ENCODE results near the gene WDR93. TPM values are rescaled to one million over a fixed set of nuclear protein-coding genes. Genes with fewer than 3 reads are reported as not detected.

The WDR93 gene
- total and polyA plus RNA-seq, 2 of the 4 experiments (the other 2 are of a cell fraction) = not detected

GRCh38 chr15:89666184-89666857, 24.3 kb upstream of the WDR93 start:
- no TSS peak for BruUV-seq (replicated peaks)
- TF ChIP-seq USF2 (IDR thresholded peaks at IDR 0.05; ENCODE audit: low read depth, low read length) (no peak), RCOR1 (IDR thresholded peaks at IDR 0.05; ENCODE audit: insufficient replicate concordance, low read length) (no peak), MAFK (IDR thresholded peaks at IDR 0.05; ENCODE audit: low read depth, low read length) (no peak), MAZ (IDR thresholded peaks at IDR 0.05; ENCODE audit: borderline replicate concordance, low read depth, low read length) (no peak), CTCF (conservative IDR thresholded peaks at IDR 0.05; ENCODE audit: low read depth, low read length) (no peak), NFE2L2 (IDR thresholded peaks at IDR 0.05; ENCODE audit: low read depth, low read length) (no peak), SMC3 (IDR thresholded peaks at IDR 0.05; ENCODE audit: low read depth, low read length) (no peak), FOS (IDR thresholded peaks at IDR 0.05; ENCODE audit: low read depth, low read length) (no peak), CHD1 (IDR thresholded peaks at IDR 0.05; ENCODE audit: low read depth, low read length) (no peak), BHLHE40 (IDR thresholded peaks at IDR 0.05; ENCODE audit: low read depth, low read length) (no peak)
- TF ChIP-seq, protein P1, sequence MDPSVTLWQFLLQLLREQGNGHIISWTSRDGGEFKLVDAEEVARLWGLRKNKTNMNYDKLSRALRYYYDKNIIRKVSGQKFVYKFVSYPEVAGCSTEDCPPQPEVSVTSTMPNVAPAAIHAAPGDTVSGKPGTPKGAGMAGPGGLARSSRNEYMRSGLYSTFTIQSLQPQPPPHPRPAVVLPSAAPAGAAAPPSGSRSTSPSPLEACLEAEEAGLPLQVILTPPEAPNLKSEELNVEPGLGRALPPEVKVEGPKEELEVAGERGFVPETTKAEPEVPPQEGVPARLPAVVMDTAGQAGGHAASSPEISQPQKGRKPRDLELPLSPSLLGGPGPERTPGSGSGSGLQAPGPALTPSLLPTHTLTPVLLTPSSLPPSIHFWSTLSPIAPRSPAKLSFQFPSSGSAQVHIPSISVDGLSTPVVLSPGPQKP (IDR thresholded peaks at IDR 0.05; ENCODE audit: borderline replicate concordance, low read depth, low read length) = no peak
- H3K4ac ChIP-seq (ENCODE audit: low read depth, low read length) = peak overlapping the region; percentile 64
- H4K5ac ChIP-seq (ENCODE audit: low read depth, low read length) = peak overlapping the region; percentile 90
- in situ Hi-C loops (cut with MboI; ENCODE audit: low sequenced_read_pairs) = no loop called here
- ChIA-PET CTCF (interaction anchor here (0.6 to 1.4 kb wide), 2 partner anchors 9 to 223 kb away, joined by 3 read pairs; no protein-coding TSS in a partner anchor), POLR2A (ENCODE audit: unreplicated experiment) (interaction anchor here (0.6 kb wide), 1 partner anchor 12 kb away, joined by 3 read pairs; no protein-coding TSS in a partner anchor)
- WGBS, 2 experiments (ENCODE audit: extremely low coverage in 2 of 2, insufficient read length in 1 of 2) = no CpG with 5 or more reads among the region's 8 CpGs
- no peak overlapping the region for H2BK5ac ChIP-seq (ENCODE audit: low read depth, low read length, poor library complexity, severe bottlenecking)
- H3K79me1 ChIP-seq (ENCODE audit: low read depth in 1 of 2, low read length in 2 of 2) = peaks cover 0 to 9% of the 10 kb centered on the region in 2 experiments; a peak in 2 of 4 replicates
- no peaks in the 10 kb centered on the region for H3K27me3 ChIP-seq (ENCODE audit: control insufficient read depth, insufficient read depth, low read length)
- H3K36me3 ChIP-seq (ENCODE audit: control insufficient read depth, insufficient read depth, low read length) = no peaks in the 10 kb centered on the region
- H3K27ac ChIP-seq (ENCODE audit: insufficient read depth, low read length) = no peak overlapping the region
- no peaks in the 10 kb centered on the region for H4K20me1 ChIP-seq (ENCODE audit: insufficient read depth, low read length)
- H2BK120ac ChIP-seq (ENCODE audit: low read depth, low read length) = peak overlapping the region; percentile 25
- peak overlapping the region; percentile 7; the same call in 1 of the 2 replicates for H3K14ac ChIP-seq (replicated peaks; ENCODE audit: low read depth, low read length)
- H3K4me1 ChIP-seq (ENCODE audit: control insufficient read depth, insufficient read depth, low read length) = peaks cover 14% of the 10 kb centered on the region
- no peaks in the 10 kb centered on the region for H3K9me3 ChIP-seq (ENCODE audit: control insufficient read depth, insufficient read depth, low read length)
- peak overlapping the region; percentile 48 for H2AK9ac ChIP-seq (replicated peaks; ENCODE audit: low read depth, low read length, poor library complexity)
- peaks cover 15% of the 10 kb centered on the region for H3K9me1 ChIP-seq (ENCODE audit: insufficient read depth, low read length)
- peak overlapping the region; percentile 21 to 79 for H4K8ac ChIP-seq (ENCODE audit: low read depth in 2 of 2, low read length in 2 of 2)
- peak overlapping the region; percentile 74 for H4K91ac ChIP-seq (ENCODE audit: insufficient read depth, low read depth, low read length)
- ATAC-seq (ENCODE audit: low read depth) (no peak), DNase-seq (no peak)
- H2AK5ac ChIP-seq (ENCODE audit: low read depth, low read length) = peak overlapping the region; percentile 61; the same call in 1 of the 2 replicates
- peak overlapping the region; percentile 12; the same call in 1 of the 2 replicates for H3K23ac ChIP-seq (ENCODE audit: low read depth, low read length)
- no peak overlapping the region for H3K18ac ChIP-seq (ENCODE audit: low read depth, low read length)
- H3K56ac ChIP-seq (ENCODE audit: extremely low read depth, insufficient read depth, low read length) = no peak overlapping the region
- no peak overlapping the region for H3K9ac ChIP-seq (ENCODE audit: low read depth, low read length)
- dilution Hi-C loops (cut with HindIII; ENCODE audit: low sequenced_read_pairs, unreplicated experiment) = no loop called here
- no peak overlapping the region; the same call in 1 of the 2 replicates for H3K4me2 ChIP-seq (ENCODE audit: low read depth, low read length)
- H3K4me3 ChIP-seq (ENCODE audit: insufficient read depth, low read depth, low read length) = no peak overlapping the region
- H2BK20ac ChIP-seq (ENCODE audit: low read depth, low read length) = no peak overlapping the region
- peak overlapping the region; percentile 95 for H2AFZ ChIP-seq (replicated peaks; ENCODE audit: low read length, poor library complexity)
- no peak overlapping the region; the same call in 2 of the 3 replicates for H2BK15ac ChIP-seq (ENCODE audit: low read depth, low read length)
- intact Hi-C loops (cut with micrococcal nuclease) = no loop called here

All from IMR-90 (cell line).